HL-60 (cell line): ENCODE data around the gene BBOF1.

ENCODE experiments used
- POLR2AphosphoS5 ChIP-seq: IDR thresholded peaks from 2 replicates; pipeline ENCODE4 v1.6.1; 2012; ENCODE audit warnings: low read depth
- TF ChIP-seq, protein P1 (sequence below): IDR thresholded peaks from one replicate; pipeline ENCODE4 v1.5.1; 2011; ENCODE audit warnings: low read length, control low read depth, inconsistent platforms; ENCODE audit not compliant: insufficient read depth
- TF ChIP-seq, protein P2 (sequence below): IDR thresholded peaks from 2 replicates; pipeline ENCODE4 v1.6.1; 2012; ENCODE audit warnings: low read depth; ENCODE audit not compliant: insufficient replicate concordance

DNA sequence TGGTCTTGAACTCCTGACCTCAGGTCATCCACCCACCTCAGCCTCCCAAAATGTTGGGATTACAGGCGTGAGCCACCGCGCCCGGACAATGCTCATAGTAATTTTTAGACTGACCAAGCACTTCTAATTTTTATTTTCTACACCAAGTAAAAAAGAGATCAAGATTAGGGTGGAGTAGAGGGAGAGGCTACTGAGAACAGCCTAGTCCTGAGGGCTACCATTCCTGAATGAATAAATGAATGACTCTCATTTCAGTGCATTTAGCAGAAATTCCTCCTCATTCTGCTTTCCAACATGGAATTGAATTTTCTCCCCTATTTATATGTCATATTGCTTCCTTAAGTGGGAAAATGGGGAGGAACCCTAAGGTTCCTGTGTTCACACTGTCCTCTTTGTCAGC lies 26.4 kb downstream of the BBOF1 start:
- TF ChIP-seq, protein P1, sequence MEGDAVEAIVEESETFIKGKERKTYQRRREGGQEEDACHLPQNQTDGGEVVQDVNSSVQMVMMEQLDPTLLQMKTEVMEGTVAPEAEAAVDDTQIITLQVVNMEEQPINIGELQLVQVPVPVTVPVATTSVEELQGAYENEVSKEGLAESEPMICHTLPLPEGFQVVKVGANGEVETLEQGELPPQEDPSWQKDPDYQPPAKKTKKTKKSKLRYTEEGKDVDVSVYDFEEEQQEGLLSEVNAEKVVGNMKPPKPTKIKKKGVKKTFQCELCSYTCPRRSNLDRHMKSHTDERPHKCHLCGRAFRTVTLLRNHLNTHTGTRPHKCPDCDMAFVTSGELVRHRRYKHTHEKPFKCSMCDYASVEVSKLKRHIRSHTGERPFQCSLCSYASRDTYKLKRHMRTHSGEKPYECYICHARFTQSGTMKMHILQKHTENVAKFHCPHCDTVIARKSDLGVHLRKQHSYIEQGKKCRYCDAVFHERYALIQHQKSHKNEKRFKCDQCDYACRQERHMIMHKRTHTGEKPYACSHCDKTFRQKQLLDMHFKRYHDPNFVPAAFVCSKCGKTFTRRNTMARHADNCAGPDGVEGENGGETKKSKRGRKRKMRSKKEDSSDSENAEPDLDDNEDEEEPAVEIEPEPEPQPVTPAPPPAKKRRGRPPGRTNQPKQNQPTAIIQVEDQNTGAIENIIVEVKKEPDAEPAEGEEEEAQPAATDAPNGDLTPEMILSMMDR, result no peak
- no peak for TF ChIP-seq POLR2AphosphoS5
- TF ChIP-seq, protein P2, sequence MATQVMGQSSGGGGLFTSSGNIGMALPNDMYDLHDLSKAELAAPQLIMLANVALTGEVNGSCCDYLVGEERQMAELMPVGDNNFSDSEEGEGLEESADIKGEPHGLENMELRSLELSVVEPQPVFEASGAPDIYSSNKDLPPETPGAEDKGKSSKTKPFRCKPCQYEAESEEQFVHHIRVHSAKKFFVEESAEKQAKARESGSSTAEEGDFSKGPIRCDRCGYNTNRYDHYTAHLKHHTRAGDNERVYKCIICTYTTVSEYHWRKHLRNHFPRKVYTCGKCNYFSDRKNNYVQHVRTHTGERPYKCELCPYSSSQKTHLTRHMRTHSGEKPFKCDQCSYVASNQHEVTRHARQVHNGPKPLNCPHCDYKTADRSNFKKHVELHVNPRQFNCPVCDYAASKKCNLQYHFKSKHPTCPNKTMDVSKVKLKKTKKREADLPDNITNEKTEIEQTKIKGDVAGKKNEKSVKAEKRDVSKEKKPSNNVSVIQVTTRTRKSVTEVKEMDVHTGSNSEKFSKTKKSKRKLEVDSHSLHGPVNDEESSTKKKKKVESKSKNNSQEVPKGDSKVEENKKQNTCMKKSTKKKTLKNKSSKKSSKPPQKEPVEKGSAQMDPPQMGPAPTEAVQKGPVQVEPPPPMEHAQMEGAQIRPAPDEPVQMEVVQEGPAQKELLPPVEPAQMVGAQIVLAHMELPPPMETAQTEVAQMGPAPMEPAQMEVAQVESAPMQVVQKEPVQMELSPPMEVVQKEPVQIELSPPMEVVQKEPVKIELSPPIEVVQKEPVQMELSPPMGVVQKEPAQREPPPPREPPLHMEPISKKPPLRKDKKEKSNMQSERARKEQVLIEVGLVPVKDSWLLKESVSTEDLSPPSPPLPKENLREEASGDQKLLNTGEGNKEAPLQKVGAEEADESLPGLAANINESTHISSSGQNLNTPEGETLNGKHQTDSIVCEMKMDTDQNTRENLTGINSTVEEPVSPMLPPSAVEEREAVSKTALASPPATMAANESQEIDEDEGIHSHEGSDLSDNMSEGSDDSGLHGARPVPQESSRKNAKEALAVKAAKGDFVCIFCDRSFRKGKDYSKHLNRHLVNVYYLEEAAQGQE, result no peak
